Uterus (tissue), 2 donors: ENCODE data around the gene PRDM15.

Source experiments
- POLR2A ChIP-seq, 2 donors: fragments of 450-650 bp; IDR thresholded peaks; one replicate each; pipeline ENCODE4 v1.6.1; 2016; ENCODE audit warnings: antibody characterized with exemption in 2 of 2, mild to moderate bottlenecking in 1 of 2, moderate library complexity in 1 of 2
- TF ChIP-seq, protein P1 (sequence below), 4 experiments: fragments of 200-600 bp in 2 of 4; fragments of 450-650 bp in 2 of 4; sonication (generic) in 2 of 4; IDR thresholded peaks; one replicate each; pipeline ENCODE4 v1.5.1; 2016 to 2019; ENCODE audit warnings: antibody characterized with exemption in 4 of 4, mild to moderate bottlenecking in 2 of 4, moderate library complexity in 1 of 4

DNA sequence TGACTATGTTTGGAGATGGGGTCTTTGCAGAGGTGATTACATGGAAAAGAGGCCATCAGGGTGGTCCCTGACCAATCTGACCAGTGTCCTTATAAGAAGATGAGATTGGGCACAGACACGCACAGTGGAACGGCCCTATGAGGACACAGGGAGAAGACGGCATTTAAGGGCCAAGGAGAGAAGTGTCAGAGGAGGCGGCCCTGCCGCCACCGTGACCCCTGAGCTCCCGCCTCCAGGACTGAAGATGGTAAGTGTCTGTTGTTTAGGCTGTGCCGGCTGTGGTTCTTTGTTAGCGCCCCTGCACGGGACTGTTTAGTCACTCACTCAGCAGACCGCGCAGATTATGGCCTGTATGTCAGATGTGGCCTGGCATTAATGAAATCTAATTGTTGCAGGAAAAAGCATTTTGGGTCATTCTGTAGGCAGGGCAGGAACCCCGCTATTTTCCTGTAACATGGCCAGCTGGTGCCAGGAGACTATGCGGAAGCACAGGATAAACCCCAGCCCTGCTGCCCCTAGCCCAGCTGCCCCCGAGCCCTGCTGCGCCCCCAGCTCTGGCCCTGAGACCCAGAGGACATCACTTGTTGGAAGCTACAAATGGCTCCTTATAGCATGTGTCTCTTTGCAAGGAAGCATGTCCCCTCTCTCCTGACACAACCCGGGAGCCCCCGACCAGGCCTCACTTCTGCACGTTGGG, 58.6 kb downstream of the PRDM15 start:
- TF ChIP-seq, protein P1, sequence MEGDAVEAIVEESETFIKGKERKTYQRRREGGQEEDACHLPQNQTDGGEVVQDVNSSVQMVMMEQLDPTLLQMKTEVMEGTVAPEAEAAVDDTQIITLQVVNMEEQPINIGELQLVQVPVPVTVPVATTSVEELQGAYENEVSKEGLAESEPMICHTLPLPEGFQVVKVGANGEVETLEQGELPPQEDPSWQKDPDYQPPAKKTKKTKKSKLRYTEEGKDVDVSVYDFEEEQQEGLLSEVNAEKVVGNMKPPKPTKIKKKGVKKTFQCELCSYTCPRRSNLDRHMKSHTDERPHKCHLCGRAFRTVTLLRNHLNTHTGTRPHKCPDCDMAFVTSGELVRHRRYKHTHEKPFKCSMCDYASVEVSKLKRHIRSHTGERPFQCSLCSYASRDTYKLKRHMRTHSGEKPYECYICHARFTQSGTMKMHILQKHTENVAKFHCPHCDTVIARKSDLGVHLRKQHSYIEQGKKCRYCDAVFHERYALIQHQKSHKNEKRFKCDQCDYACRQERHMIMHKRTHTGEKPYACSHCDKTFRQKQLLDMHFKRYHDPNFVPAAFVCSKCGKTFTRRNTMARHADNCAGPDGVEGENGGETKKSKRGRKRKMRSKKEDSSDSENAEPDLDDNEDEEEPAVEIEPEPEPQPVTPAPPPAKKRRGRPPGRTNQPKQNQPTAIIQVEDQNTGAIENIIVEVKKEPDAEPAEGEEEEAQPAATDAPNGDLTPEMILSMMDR (IDR thresholded peaks at IDR 0.05), result no peak
- TF ChIP-seq POLR2A (IDR thresholded peaks at IDR 0.05), result no peak
